CD14-positive monocyte (primary cell): ENCODE results near the gene HOXC9. TPM values are rescaled to one million over a fixed set of nuclear protein-coding genes. Genes with fewer than 3 reads are reported as not detected.

Source experiments
- DNase-seq, 3 donors: peaks; one replicate each; pipeline ENCODE4 v3.0.0-alpha.2; 2011 to 2022
- H2AFZ ChIP-seq: 2 replicates; pipeline ENCODE4 v1.6.0; 2012; ENCODE audit warnings: mild to moderate bottlenecking, low read depth, low read length, inconsistent platforms; ENCODE audit not compliant: insufficient read depth, poor library complexity, severe bottlenecking
- H3K27ac ChIP-seq, 2 donors: 1 replicate in 1 of 2; 2 replicates in 1 of 2; pipeline ENCODE4 v1.5.1; 2012 to 2013; ENCODE audit warnings: low read length in 2 of 2, control low read depth in 1 of 2, inconsistent platforms in 1 of 2, low read depth in 1 of 2, mild to moderate bottlenecking in 1 of 2
- H3K27me3 ChIP-seq, 2 donors: one replicate each; pipeline versions ENCODE4 v1.6.0 to v1.6.1; 2011 to 2013; ENCODE audit warnings: low read length in 2 of 2; ENCODE audit not compliant: control insufficient read depth in 2 of 2, insufficient read depth in 2 of 2
- H3K36me3 ChIP-seq, 2 donors: replicated peaks in 1 of 2; 1 replicate in 1 of 2; 2 replicates in 1 of 2; pipeline versions ENCODE4 v1.5.1 to v1.6.1; 2012 to 2013; ENCODE audit warnings: low read length in 2 of 2, control low read depth in 1 of 2, inconsistent platforms in 1 of 2, mild to moderate bottlenecking in 1 of 2; ENCODE audit not compliant: insufficient read depth in 2 of 2, control insufficient read depth in 1 of 2
- H3K4me1 ChIP-seq, 2 donors: 1 replicate in 1 of 2; 2 replicates in 1 of 2; pipeline versions ENCODE4 v1.5.1 to v1.6.1; 2012 to 2013; ENCODE audit warnings: low read length in 2 of 2, control low read depth in 1 of 2, inconsistent platforms in 1 of 2, mild to moderate bottlenecking in 1 of 2, moderate library complexity in 1 of 2; ENCODE audit not compliant: insufficient read depth in 2 of 2, control insufficient read depth in 1 of 2
- H3K4me2 ChIP-seq: replicated peaks from 2 replicates; pipeline ENCODE3; 2012; ENCODE audit warnings: low read length, moderate library complexity, mild to moderate bottlenecking; ENCODE audit not compliant: poor library complexity, severe bottlenecking; ENCODE audit errors: extremely low read depth
- H3K4me3 ChIP-seq, 3 experiments: fragments of 200-600 bp in 1 of 3; sonication (generic) in 1 of 3; replicated peaks in 1 of 3; 1 replicate in 2 of 3; 2 replicates in 1 of 3; pipeline ENCODE4 v1.5.1; 2011 to 2013; ENCODE audit warnings: low read length in 3 of 3, mild to moderate bottlenecking in 3 of 3, control low read depth in 2 of 3, low read depth in 2 of 3, inconsistent platforms in 1 of 3, moderate library complexity in 1 of 3
- H3K79me2 ChIP-seq: 2 replicates; pipeline ENCODE4 v1.6.0; 2012; ENCODE audit warnings: mild to moderate bottlenecking, control low read depth, inconsistent platforms, low read length, moderate library complexity; ENCODE audit not compliant: insufficient read depth
- H3K9ac ChIP-seq: 2 replicates; pipeline ENCODE4 v1.6.0; 2017; ENCODE audit warnings: low read length, mild to moderate bottlenecking; ENCODE audit not compliant: insufficient read depth, poor library complexity, severe bottlenecking
- H3K9me3 ChIP-seq, 2 donors: replicated peaks in 1 of 2; 1 replicate in 1 of 2; 2 replicates in 1 of 2; pipeline versions ENCODE4 v1.5.1 to v1.6.1; 2012 to 2013; ENCODE audit warnings: low read length in 2 of 2, control low read depth in 1 of 2; ENCODE audit not compliant: control insufficient read depth in 1 of 2, insufficient read depth in 1 of 2
- H4K20me1 ChIP-seq: 2 replicates; pipeline ENCODE4 v1.6.0; 2012; ENCODE audit warnings: mild to moderate bottlenecking, low read length, control low read depth, moderate library complexity; ENCODE audit not compliant: insufficient read depth
- H3K27ac Mint-ChIP-seq, 7 donors: one replicate each; pipeline ENCODE4 v1.8.0; 2020; ENCODE audit warnings: mild to moderate bottlenecking in 7 of 7, mixed read lengths in 7 of 7, moderate library complexity in 6 of 7, inconsistent platforms in 2 of 7
- H3K27me3 Mint-ChIP-seq, 3 donors: one replicate each; pipeline ENCODE4 v1.8.0; 2021 to 2022; ENCODE audit warnings: low read depth in 3 of 3, mild to moderate bottlenecking in 3 of 3, mixed read lengths in 3 of 3, moderate library complexity in 3 of 3, inconsistent platforms in 1 of 3
- H3K36me3 Mint-ChIP-seq, 2 donors: one replicate each; pipeline ENCODE4 v1.8.0; 2020; ENCODE audit warnings: mixed read lengths in 2 of 2, inconsistent platforms in 1 of 2, mild to moderate bottlenecking in 1 of 2
- H3K4me1 Mint-ChIP-seq: one replicate; pipeline ENCODE4 v1.8.0; 2020; ENCODE audit warnings: mild to moderate bottlenecking, mixed read lengths
- H3K4me3 Mint-ChIP-seq, 2 donors: one replicate each; pipeline ENCODE4 v1.8.0; 2020; ENCODE audit warnings: mild to moderate bottlenecking in 2 of 2, mixed read lengths in 2 of 2, moderate library complexity in 1 of 2
- H3K9me3 Mint-ChIP-seq, 7 donors: one replicate each; pipeline ENCODE4 v1.8.0; 2020 to 2022; ENCODE audit warnings: mixed read lengths in 7 of 7, mild to moderate bottlenecking in 6 of 7, moderate library complexity in 6 of 7, inconsistent platforms in 2 of 7
- WGBS: methylation state at CpG from one replicate; pipeline ENCODE4 v1.1.5; 2013; ENCODE audit warnings: missing lambda C conversion rate; ENCODE audit not compliant: insufficient coverage; 5-methylcytosine and 5-hydroxymethylcytosine counted together
- intact Hi-C, 2 donors: fragments of 100-400 bp; cut with micrococcal nuclease; formaldehyde crosslinking; loops; one replicate each; pipeline versions ENCODE4 v1.15.0 to v1.15.1; 2023
- polyA plus RNA-seq, 3 donors: library from polyadenylated mRNA; depleted of rRNA in 1 of 3; unstranded in 2 of 3; stranded (reverse) in 1 of 3; fragments of 300-500 nt in 2 of 3; fragments of >200 nt in 1 of 3; fragmentation: Illumina TruSeq in 2 of 3; gene quantifications; 1 replicate in 2 of 3; 2 replicates in 1 of 3; pipeline ENCODE4 v1.2.3, GENCODE V29; 2012 to 2021
- TF ChIP-seq, protein P1 (sequence below): fragments of 200-600 bp; IDR thresholded peaks from one replicate; pipeline ENCODE4 v1.8.0; 2022; ENCODE audit warnings: antibody characterized with exemption, mild to moderate bottlenecking

The HOXC9 gene
- polyA plus RNA-seq, 3 donors: not detected

DNA sequence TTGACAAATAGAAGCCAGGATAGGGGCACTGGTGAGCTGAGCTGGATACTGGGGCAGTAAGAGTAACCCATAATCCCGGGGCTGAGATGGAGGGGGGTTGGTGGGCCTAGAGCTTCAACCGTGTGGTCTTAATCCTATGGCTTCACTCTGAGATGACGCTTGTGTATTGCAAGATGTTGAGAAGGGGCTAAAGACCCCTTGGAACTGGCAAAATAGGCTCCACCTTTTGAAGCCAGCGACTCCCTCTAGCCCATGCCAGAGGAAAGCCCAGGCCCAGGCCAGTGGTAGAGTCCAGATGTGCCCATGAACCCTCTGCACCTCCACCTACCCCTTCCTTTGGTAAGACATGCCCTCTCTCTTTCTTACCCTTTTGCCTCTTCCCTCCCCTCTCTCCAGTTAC lies 40.6 kb upstream of the HOXC9 start:
- peaks cover 2 to 61% (median 34%) of the 10 kb centered on the region in 7 donors for H3K9me3 Mint-ChIP-seq
- Histone ChIP-seq H2AFZ (no peak overlapping the region), H3K36me3 (no peaks in the 10 kb centered on the region), H3K4me2 (no peak overlapping the region), H3K9me3 (peaks cover 7 to 81% of the 10 kb centered on the region in 2 donors), H3K9ac (no peak overlapping the region), H3K4me3 (no peak overlapping the region), H4K20me1 (no peaks in the 10 kb centered on the region), H3K4me1 (no peaks in the 10 kb centered on the region), H3K27me3 (peaks cover 93 to 99% of the 10 kb centered on the region in 2 donors), H3K27ac (no peak overlapping the region), H3K79me2 (no peaks in the 10 kb centered on the region)
- H3K4me3 Mint-ChIP-seq: peak overlapping the region in 1 of 2 donors; percentile 76
- TF ChIP-seq, protein P1, sequence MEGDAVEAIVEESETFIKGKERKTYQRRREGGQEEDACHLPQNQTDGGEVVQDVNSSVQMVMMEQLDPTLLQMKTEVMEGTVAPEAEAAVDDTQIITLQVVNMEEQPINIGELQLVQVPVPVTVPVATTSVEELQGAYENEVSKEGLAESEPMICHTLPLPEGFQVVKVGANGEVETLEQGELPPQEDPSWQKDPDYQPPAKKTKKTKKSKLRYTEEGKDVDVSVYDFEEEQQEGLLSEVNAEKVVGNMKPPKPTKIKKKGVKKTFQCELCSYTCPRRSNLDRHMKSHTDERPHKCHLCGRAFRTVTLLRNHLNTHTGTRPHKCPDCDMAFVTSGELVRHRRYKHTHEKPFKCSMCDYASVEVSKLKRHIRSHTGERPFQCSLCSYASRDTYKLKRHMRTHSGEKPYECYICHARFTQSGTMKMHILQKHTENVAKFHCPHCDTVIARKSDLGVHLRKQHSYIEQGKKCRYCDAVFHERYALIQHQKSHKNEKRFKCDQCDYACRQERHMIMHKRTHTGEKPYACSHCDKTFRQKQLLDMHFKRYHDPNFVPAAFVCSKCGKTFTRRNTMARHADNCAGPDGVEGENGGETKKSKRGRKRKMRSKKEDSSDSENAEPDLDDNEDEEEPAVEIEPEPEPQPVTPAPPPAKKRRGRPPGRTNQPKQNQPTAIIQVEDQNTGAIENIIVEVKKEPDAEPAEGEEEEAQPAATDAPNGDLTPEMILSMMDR: no peak
- peaks cover 19% of the 10 kb centered on the region for H3K4me1 Mint-ChIP-seq
- H3K27ac Mint-ChIP-seq: no peak overlapping the region
- WGBS: 14% methylated on average over 2 of the region's 4 CpGs
- intact Hi-C loops: no loop called here
- no peak for DNase-seq
- H3K27me3 Mint-ChIP-seq: peaks cover 93 to 97% (median 95%) of the 10 kb centered on the region in 3 donors
- H3K36me3 Mint-ChIP-seq: peaks cover 2 to 14% of the 10 kb centered on the region in 2 donors

DNA sequence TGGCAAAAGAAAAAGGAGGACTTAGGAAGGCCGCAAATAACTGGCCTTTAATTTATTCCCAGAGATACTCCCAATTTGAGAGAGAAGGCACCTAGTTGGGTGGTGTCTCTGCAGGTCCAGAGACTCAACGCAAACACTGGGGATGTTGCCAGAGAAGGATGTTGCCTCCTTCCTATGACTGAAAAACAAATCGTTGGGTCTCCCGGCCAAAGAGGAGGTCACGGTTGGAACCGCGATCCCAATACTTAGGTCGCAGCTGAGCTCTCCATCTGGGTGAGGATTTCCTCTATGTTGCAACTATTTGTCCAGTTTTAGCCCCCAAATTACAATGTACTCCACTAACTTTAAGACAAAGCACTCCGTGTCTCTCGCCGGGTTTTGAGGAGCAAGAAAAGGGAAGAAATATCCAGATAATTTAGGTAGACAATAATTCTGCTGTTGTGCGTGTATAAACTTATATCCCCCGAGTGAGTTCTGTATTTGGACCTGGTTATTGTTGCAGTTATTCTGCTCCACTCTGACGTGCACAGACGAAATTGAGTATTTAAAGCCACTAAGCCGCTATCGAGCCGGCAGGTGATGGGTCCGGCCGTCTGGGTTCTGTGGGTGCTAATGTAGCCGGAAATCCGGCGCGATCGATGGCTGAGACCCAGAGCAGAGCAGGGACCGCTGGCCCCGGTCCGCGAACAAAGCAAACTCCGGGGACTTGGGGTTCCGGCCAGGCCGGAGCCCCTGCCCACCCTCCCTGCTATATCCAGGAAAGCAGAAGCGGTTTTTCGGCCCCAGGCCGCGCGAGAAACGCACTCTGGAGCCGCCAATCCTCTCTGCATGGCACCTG lies 39.6 kb upstream of the HOXC9 start:
- Histone ChIP-seq H3K9me3 (peaks cover 4 to 83% of the 10 kb centered on the region in 2 donors), H4K20me1 (no peaks in the 10 kb centered on the region), H3K36me3 (no peaks in the 10 kb centered on the region), H3K4me3 (no peak overlapping the region), H3K4me2 (no peak overlapping the region), H3K4me1 (no peaks in the 10 kb centered on the region), H3K27ac (no peak overlapping the region), H2AFZ (no peak overlapping the region), H3K79me2 (no peaks in the 10 kb centered on the region), H3K27me3 (peaks cover 97 to 100% of the 10 kb centered on the region in 2 donors), H3K9ac (no peak overlapping the region)
- intact Hi-C loops: no loop called here
- peaks cover 3 to 17% of the 10 kb centered on the region in 2 donors for H3K36me3 Mint-ChIP-seq
- no peak for DNase-seq
- TF ChIP-seq, protein P1: no peak
- peaks cover 3 to 63% (median 34%) of the 10 kb centered on the region in 7 donors for H3K9me3 Mint-ChIP-seq
- peak overlapping the region in 1 of 2 donors; percentile 76 for H3K4me3 Mint-ChIP-seq
- H3K4me1 Mint-ChIP-seq: peaks cover 24% of the 10 kb centered on the region
- no peak overlapping the region for H3K27ac Mint-ChIP-seq
- peaks cover 96 to 99% (median 96%) of the 10 kb centered on the region in 3 donors for H3K27me3 Mint-ChIP-seq
- 4% methylated on average over 32 of the region's 39 CpGs for WGBS
